HepG2 (cell line): ENCODE results near the gene PLA2R1. TPM values are rescaled to one million over a fixed set of nuclear protein-coding genes. Genes with fewer than 3 reads are reported as not detected.

ENCODE experiments used
- ATAC-seq: fragments of 200-7000 bp; cut with Tn5 transposase; 3 replicates; pipeline ENCODE4 v1.9.1; 2020; ENCODE audit warnings: mild to moderate bottlenecking, moderate library complexity
- BruUV-seq: library from RNA; stranded (reverse); fragments of 400-500 nt; replicated peaks from 2 replicates; lab custom pipeline; 2021; lab: Mats Ljungman, UMichigan
- CTCF ChIA-PET: fragments of 300-600 bp; formaldehyde crosslinking; extraction: SDS; loops from one replicate; lab custom pipeline; 2021; ENCODE audit warnings: low total read pairs, inconsistent platforms, low intra/inter-chr PET ratio; lab: Yijun Ruan, JAX
- POLR2A ChIA-PET: fragments of 350-600 bp; sonication (Branson Sonifier 250); formaldehyde crosslinking; loops from one replicate; lab custom pipeline; 2020; ENCODE audit warnings: antibody characterized with exemption, inconsistent platforms; lab: Yijun Ruan, JAX
- DNase-seq: peaks from one replicate; pipeline ENCODE4 v3.0.0-alpha.2; 2015; ENCODE audit warnings: low spot score
- FAIRE-seq: peaks from 3 replicates; lab custom pipeline; 2011; peaks lifted over from hg19 to GRCh38; lab: Jason Lieb, UNC
- H2AFZ ChIP-seq: one replicate; pipeline ENCODE4 v1.6.1; 2011; ENCODE audit warnings: low read length, inconsistent platforms
- H3K27ac ChIP-seq: fragments of 300-600 bp; 3 replicates; pipeline ENCODE4 v1.8.0; 2011; ENCODE audit warnings: mixed run types, mild to moderate bottlenecking, mixed read lengths, low read length, inconsistent platforms; ENCODE audit not compliant: insufficient read depth; ENCODE audit errors: extremely low read length
- H3K27me3 ChIP-seq, 2 experiments: fragments of 200-600 bp in 1 of 2; 2 replicates in 1 of 2; 3 replicates in 1 of 2; pipeline versions ENCODE4 v1.6.0 to v1.8.0; 2011; ENCODE audit warnings: low read length in 2 of 2, mild to moderate bottlenecking in 2 of 2, moderate library complexity in 2 of 2, inconsistent platforms in 1 of 2; ENCODE audit not compliant: insufficient read depth in 2 of 2, control insufficient read depth in 1 of 2
- H3K36me3 ChIP-seq, 2 experiments: fragments of 200-600 bp in 1 of 2; replicated peaks in 1 of 2; 2 replicates in 1 of 2; 3 replicates in 1 of 2; pipeline versions ENCODE4 v1.5.1 to v1.8.0; 2011; ENCODE audit warnings: low read length in 2 of 2, inconsistent platforms in 1 of 2; ENCODE audit not compliant: insufficient read depth in 2 of 2, control insufficient read depth in 1 of 2
- H3K4me1 ChIP-seq: 2 replicates; pipeline ENCODE4 v1.5.1; 2012; ENCODE audit warnings: low read length, inconsistent platforms; ENCODE audit not compliant: insufficient read depth
- H3K4me2 ChIP-seq: 2 replicates; pipeline ENCODE4 v1.6.0; 2011; ENCODE audit warnings: low read depth, low read length, inconsistent platforms
- H3K4me3 ChIP-seq, 3 experiments: fragments of 200-600 bp in 1 of 3; sonication (generic), shearing (Covaris generic) in 1 of 3; replicated peaks in 1 of 3; 2 replicates each; pipeline ENCODE4 v1.5.1; 2011 to 2016; ENCODE audit warnings: low read length in 3 of 3, inconsistent platforms in 2 of 3, low read depth in 2 of 3, mild to moderate bottlenecking in 2 of 3, control low read depth in 1 of 3, mixed read lengths in 1 of 3; ENCODE audit not compliant: insufficient read depth in 1 of 3
- H3K79me2 ChIP-seq: one replicate; pipeline ENCODE4 v1.6.1; 2011; ENCODE audit warnings: low read length, inconsistent platforms; ENCODE audit not compliant: insufficient read depth
- H3K9ac ChIP-seq: 2 replicates; pipeline ENCODE4 v1.6.0; 2011; ENCODE audit warnings: mild to moderate bottlenecking, low read depth, low read length, inconsistent platforms; ENCODE audit not compliant: insufficient read depth
- H3K9me3 ChIP-seq: 2 replicates; pipeline ENCODE4 v1.5.1; 2012; ENCODE audit warnings: mild to moderate bottlenecking, low read length
- H4K20me1 ChIP-seq: 2 replicates; pipeline ENCODE4 v1.6.0; 2011; ENCODE audit warnings: inconsistent platforms, mild to moderate bottlenecking, low read length, moderate library complexity; ENCODE audit not compliant: insufficient read depth
- ATF7-NPFF ChIP-seq: sonication (generic); formaldehyde crosslinking; IDR thresholded peaks from 2 replicates; pipeline ENCODE4 v1.8.1; 2023; ENCODE audit warnings: mild to moderate bottlenecking, low read depth, missing genetic modification reagents, moderate library complexity
- GATA4 ChIP-seq: sonication (generic); IDR thresholded peaks from 2 replicates; pipeline ENCODE4 v1.6.1; 2016; ENCODE audit warnings: antibody characterized with exemption, low read depth, borderline replicate concordance
- PAF1 ChIP-seq: IDR thresholded peaks from 2 replicates; pipeline ENCODE4 v1.6.1; 2016; ENCODE audit warnings: missing genetic modification reagents, missing compliant biosample characterization
- SAP130 ChIP-seq: IDR thresholded peaks from 2 replicates; pipeline ENCODE4 v1.6.1; 2016; ENCODE audit warnings: low read depth
- SP1 ChIP-seq, 2 experiments: fragments of 450-650 bp in 1 of 2; sonication (generic) in 1 of 2; formaldehyde crosslinking in 1 of 2; IDR thresholded peaks; 2 replicates each; pipeline versions ENCODE4 v1.4.0 to v1.6.1; 2016 to 2020; ENCODE audit warnings: missing genetic modification reagents in 1 of 2
- U2AF1 ChIP-seq: fragments of 200-400 bp; formaldehyde crosslinking; optimal IDR thresholded peaks from 2 replicates; pipeline ENCODE3; 2017; ENCODE audit warnings: mild to moderate bottlenecking, low read depth, low read length
- ZFP62 ChIP-seq: sonication (generic); formaldehyde crosslinking; IDR thresholded peaks from 2 replicates; pipeline ENCODE4 v1.4.0; 2020; ENCODE audit warnings: missing genetic modification reagents
- ZNF260 ChIP-seq: sonication (generic); formaldehyde crosslinking; IDR thresholded peaks from 2 replicates; pipeline ENCODE4 v1.4.0; 2020; ENCODE audit warnings: missing genetic modification reagents, low read depth, mild to moderate bottlenecking, borderline replicate concordance
- ZNF546 ChIP-seq: sonication (generic); formaldehyde crosslinking; conservative IDR thresholded peaks from 2 replicates; pipeline ENCODE4 v1.8.1; 2023; ENCODE audit warnings: mild to moderate bottlenecking, missing genetic modification reagents
- ZNF552 ChIP-seq: sonication (generic); formaldehyde crosslinking; IDR thresholded peaks from 2 replicates; pipeline ENCODE4 v1.9.0; 2022; ENCODE audit warnings: missing genetic modification reagents, mild to moderate bottlenecking, borderline replicate concordance
- WGBS: methylation state at CpG from one replicate; pipeline ENCODE4 v1.1.6; 2017; ENCODE audit warnings: low lambda C conversion rate; 5-methylcytosine and 5-hydroxymethylcytosine counted together
- in situ Hi-C: cut with HindIII; loops from 2 replicates; pipeline ENCODE4 v1.10.0; 2017; ENCODE audit warnings: low pct_unique_long_range_greater_than_20kb; ENCODE audit not compliant: extremely low pct_ligation_motif_present
- intact Hi-C: fragments of 100-400 bp; cut with micrococcal nuclease; formaldehyde crosslinking; loops from one replicate; pipeline ENCODE4 v1.10.0; 2022; ENCODE audit not compliant: unreplicated experiment
- polyA plus RNA-seq, 8 experiments: library from polyadenylated mRNA; depleted of rRNA in 3 of 8; stranded (reverse) in 7 of 8; unstranded in 1 of 8; fragments of >200 nt; fragmentation: Illumina TruSeq in 4 of 8; extraction: Trizol in 4 of 8; gene quantifications; 2 replicates each; pipeline versions ENCODE4 v1.2.1 to v1.2.3, GENCODE V29; 2011 to 2016; ENCODE audit warnings: low read depth in 4 of 8, missing spikeins in 1 of 8, mixed read lengths in 1 of 8; ENCODE audit not compliant: insufficient read depth in 1 of 8
- total RNA-seq, 5 experiments: library from RNA; depleted of rRNA; stranded (reverse); fragments of >200 nt; fragmentation: Illumina TruSeq; extraction: Trizol; gene quantifications; 2 replicates each; pipeline ENCODE4 v1.2.3, GENCODE V29; 2016; ENCODE audit warnings: low read depth in 1 of 5
- TF ChIP-seq, protein P1 (sequence below): sonication (generic); formaldehyde crosslinking; IDR thresholded peaks from 2 replicates; pipeline ENCODE4 v1.4.0; 2020; ENCODE audit warnings: missing genetic modification reagents
- TF ChIP-seq, protein P2 (sequence below): sonication (generic); formaldehyde crosslinking; IDR thresholded peaks from 2 replicates; pipeline ENCODE4 v1.4.0; 2020; ENCODE audit warnings: missing genetic modification reagents

The PLA2R1 gene
- total and polyA plus RNA-seq, 2 of the 13 experiments (the other 11 are each of a cell fraction or from before 2014, with no cell fraction given) = not detected

DNA sequence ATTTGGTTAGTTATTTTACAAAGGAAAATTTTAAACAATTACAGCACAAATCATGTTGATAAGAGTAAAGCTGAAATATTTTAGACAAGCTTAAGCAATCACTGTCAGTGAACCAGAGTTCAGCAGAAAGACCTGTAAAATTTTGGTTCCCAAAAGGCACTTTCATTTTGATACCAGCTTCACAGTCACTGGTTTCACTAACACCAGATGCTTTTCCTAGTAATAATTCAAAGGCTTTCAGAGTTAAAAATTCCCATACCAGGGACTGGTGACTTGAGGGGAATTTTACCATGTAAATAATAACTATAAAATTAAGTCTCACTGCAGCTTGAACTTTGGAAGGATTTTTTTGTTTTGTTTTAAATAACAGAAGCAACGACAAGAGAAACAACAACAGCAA is 162.1 kb downstream of the PLA2R1 start:
- Histone ChIP-seq H3K4me3 (no peak overlapping the region), H3K9ac (no peak overlapping the region), H3K27ac (no peak overlapping the region), H4K20me1 (no peaks in the 10 kb centered on the region), H3K9me3 (no peaks in the 10 kb centered on the region), H3K36me3 (no peaks in the 10 kb centered on the region), H3K4me1 (peaks cover 16% of the 10 kb centered on the region), H3K27me3 (peaks cover 0 to 6% of the 10 kb centered on the region in 2 experiments; a peak in 2 of 5 replicates), H3K79me2 (no peaks in the 10 kb centered on the region), H2AFZ (no peak overlapping the region), H3K4me2 (no peak overlapping the region)
- CTCF ChIA-PET = no interaction called here
- POLR2A ChIA-PET = no interaction called here
- 27% methylated on average over 1 of the region's 1 CpG for WGBS
- FAIRE-seq (no peak), DNase-seq (no peak), ATAC-seq (no peak)
- in situ Hi-C loops = no loop called here
- no TSS peak for BruUV-seq
- intact Hi-C loops = no loop called here
- TF ChIP-seq, protein P1, sequence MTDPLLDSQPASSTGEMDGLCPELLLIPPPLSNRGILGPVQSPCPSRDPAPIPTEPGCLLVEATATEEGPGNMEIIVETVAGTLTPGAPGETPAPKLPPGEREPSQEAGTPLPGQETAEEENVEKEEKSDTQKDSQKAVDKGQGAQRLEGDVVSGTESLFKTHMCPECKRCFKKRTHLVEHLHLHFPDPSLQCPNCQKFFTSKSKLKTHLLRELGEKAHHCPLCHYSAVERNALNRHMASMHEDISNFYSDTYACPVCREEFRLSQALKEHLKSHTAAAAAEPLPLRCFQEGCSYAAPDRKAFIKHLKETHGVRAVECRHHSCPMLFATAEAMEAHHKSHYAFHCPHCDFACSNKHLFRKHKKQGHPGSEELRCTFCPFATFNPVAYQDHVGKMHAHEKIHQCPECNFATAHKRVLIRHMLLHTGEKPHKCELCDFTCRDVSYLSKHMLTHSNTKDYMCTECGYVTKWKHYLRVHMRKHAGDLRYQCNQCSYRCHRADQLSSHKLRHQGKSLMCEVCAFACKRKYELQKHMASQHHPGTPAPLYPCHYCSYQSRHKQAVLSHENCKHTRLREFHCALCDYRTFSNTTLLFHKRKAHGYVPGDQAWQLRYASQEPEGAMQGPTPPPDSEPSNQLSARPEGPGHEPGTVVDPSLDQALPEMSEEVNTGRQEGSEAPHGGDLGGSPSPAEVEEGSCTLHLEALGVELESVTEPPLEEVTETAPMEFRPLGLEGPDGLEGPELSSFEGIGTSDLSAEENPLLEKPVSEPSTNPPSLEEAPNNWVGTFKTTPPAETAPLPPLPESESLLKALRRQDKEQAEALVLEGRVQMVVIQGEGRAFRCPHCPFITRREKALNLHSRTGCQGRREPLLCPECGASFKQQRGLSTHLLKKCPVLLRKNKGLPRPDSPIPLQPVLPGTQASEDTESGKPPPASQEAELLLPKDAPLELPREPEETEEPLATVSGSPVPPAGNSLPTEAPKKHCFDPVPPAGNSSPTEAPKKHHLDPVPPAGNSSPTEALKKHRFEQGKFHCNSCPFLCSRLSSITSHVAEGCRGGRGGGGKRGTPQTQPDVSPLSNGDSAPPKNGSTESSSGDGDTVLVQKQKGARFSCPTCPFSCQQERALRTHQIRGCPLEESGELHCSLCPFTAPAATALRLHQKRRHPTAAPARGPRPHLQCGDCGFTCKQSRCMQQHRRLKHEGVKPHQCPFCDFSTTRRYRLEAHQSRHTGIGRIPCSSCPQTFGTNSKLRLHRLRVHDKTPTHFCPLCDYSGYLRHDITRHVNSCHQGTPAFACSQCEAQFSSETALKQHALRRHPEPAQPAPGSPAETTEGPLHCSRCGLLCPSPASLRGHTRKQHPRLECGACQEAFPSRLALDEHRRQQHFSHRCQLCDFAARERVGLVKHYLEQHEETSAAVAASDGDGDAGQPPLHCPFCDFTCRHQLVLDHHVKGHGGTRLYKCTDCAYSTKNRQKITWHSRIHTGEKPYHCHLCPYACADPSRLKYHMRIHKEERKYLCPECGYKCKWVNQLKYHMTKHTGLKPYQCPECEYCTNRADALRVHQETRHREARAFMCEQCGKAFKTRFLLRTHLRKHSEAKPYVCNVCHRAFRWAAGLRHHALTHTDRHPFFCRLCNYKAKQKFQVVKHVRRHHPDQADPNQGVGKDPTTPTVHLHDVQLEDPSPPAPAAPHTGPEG (CRISPR knock-in tag) = no peak
- no peak for TF ChIP-seq SAP130 (CRISPR knock-in tag)

DNA sequence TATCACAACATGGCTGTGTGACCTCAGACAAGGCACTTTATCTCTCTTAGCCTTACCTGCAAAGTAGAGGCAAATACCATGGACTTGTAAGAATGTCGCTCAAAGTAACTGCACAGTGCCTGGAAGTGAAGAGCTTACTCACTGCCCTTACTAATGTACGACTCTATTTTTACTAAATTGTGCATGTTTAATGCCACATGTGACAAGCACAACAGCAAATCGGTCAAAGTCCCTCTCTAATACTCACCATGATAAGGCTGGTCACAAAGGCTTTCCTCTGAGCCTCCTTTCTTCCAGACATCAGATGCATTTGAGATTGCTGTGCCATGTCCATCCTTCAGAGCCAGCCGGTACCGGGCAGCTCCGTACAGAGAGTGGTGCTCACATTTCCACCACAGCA is 164.0 kb downstream of the PLA2R1 start:
- ATAC-seq (no peak), FAIRE-seq (no peak), DNase-seq (no peak)
- no TSS peak for BruUV-seq
- ChIA-PET POLR2A (no interaction called here), CTCF (no interaction called here)
- Histone ChIP-seq H2AFZ (no peak overlapping the region), H3K27ac (no peak overlapping the region), H3K9ac (no peak overlapping the region), H3K36me3 (no peaks in the 10 kb centered on the region), H3K27me3 (peaks cover 0 to 6% of the 10 kb centered on the region in 2 experiments; a peak in 2 of 5 replicates), H3K4me1 (peaks cover 29% of the 10 kb centered on the region), H3K79me2 (no peaks in the 10 kb centered on the region), H4K20me1 (no peaks in the 10 kb centered on the region), H3K9me3 (no peaks in the 10 kb centered on the region), H3K4me3 (no peak overlapping the region), H3K4me2 (no peak overlapping the region)
- intact Hi-C loops (no loop called here), in situ Hi-C loops (no loop called here)
- 59% methylated on average over 6 of the region's 6 CpGs for WGBS
- no peak for TF ChIP-seq ZFP62
- TF ChIP-seq U2AF1 = no peak
- TF ChIP-seq ATF7-NPFF (CRISPR knock-in tag) = no peak
- TF ChIP-seq, protein P2, sequence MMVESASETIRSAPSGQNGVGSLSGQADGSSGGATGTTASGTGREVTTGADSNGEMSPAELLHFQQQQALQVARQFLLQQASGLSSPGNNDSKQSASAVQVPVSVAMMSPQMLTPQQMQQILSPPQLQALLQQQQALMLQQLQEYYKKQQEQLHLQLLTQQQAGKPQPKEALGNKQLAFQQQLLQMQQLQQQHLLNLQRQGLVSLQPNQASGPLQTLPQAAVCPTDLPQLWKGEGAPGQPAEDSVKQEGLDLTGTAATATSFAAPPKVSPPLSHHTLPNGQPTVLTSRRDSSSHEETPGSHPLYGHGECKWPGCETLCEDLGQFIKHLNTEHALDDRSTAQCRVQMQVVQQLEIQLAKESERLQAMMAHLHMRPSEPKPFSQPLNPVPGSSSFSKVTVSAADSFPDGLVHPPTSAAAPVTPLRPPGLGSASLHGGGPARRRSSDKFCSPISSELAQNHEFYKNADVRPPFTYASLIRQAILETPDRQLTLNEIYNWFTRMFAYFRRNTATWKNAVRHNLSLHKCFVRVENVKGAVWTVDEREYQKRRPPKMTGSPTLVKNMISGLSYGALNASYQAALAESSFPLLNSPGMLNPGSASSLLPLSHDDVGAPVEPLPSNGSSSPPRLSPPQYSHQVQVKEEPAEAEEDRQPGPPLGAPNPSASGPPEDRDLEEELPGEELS (CRISPR knock-in tag) = no peak
- TF ChIP-seq ZNF546 (CRISPR knock-in tag) = no peak
- no peak for TF ChIP-seq SP1 (IDR thresholded peaks at IDR 0.05)
- TF ChIP-seq SP1 (CRISPR knock-in tag; IDR thresholded peaks at IDR 0.05) = no peak
- no peak for TF ChIP-seq PAF1 (CRISPR knock-in tag)
- no peak for TF ChIP-seq GATA4
- no peak for TF ChIP-seq ZNF552
- TF ChIP-seq ZNF260 (CRISPR knock-in tag) = no peak
